ENCODE data around the gene CASZ1. TPM values are rescaled to one million over a fixed set of nuclear protein-coding genes. Genes with fewer than 3 reads are reported as not detected.

The CASZ1 gene
- total RNA-seq, 1 experiment from 2014 or later = 3.9 TPM

- Histone ChIP-seq H2AFZ (ENCODE audit: low read length) (no peak overlapping the region), H2BK15ac (ENCODE audit: low read depth, low read length) (no peak overlapping the region), H4K20me1 (ENCODE audit: control insufficient read depth, insufficient read depth, insufficient read length) (no peaks in the 10 kb centered on the region), H3K27ac (ENCODE audit: insufficient read length, low read depth, low read length) (no peak overlapping the region), H3K4me2 (ENCODE audit: insufficient read depth, insufficient read length, low read length) (no peak overlapping the region), H2BK120ac (ENCODE audit: low read depth, low read length, poor library complexity, severe bottlenecking) (no peak overlapping the region), H3K18ac (ENCODE audit: insufficient read length, low read depth, low read length) (no peak overlapping the region), H2BK5ac (ENCODE audit: insufficient read length, low read length) (no peak overlapping the region), H3K14ac (ENCODE audit: insufficient read depth, low read length) (no peak overlapping the region), H2BK20ac (ENCODE audit: low read depth, low read length, poor library complexity, severe bottlenecking) (no peak overlapping the region), H4K8ac (replicated peaks; ENCODE audit: insufficient read length, low read depth, low read length) (no peak overlapping the region), H3T11ph (ENCODE audit: low read length) (no peak overlapping the region), H3K79me1 (ENCODE audit: insufficient read depth, low read depth, low read length, poor library complexity, severe bottlenecking) (no peaks in the 10 kb centered on the region), H3K4me1 (ENCODE audit: insufficient read depth, low read length) (no peaks in the 10 kb centered on the region), H2AK5ac (ENCODE audit: insufficient read length, low read length) (no peak overlapping the region), H3K9ac (ENCODE audit: extremely low read depth, insufficient read length, low read length) (no peak overlapping the region), H3K79me2 (ENCODE audit: insufficient read depth, low read length) (no peaks in the 10 kb centered on the region), H2BK12ac (ENCODE audit: insufficient read length, low read depth, low read length) (no peak overlapping the region), H3K23me2 (ENCODE audit: insufficient read length, low read depth, low read length, poor library complexity, severe bottlenecking) (no peaks in the 10 kb centered on the region), H3K56ac (ENCODE audit: insufficient read length, low read depth, low read length) (no peak overlapping the region), H3K27me3 (ENCODE audit: insufficient read depth, low read length) (no peaks in the 10 kb centered on the region), H4K5ac (ENCODE audit: insufficient read length, low read depth, low read length) (no peak overlapping the region), H4K91ac (ENCODE audit: insufficient read length, low read depth, low read length) (no peak overlapping the region), H3K23ac (ENCODE audit: insufficient read length, low read depth, low read length) (no peak overlapping the region), H3K9me3 (ENCODE audit: control insufficient read depth, low read depth, low read length) (no peaks in the 10 kb centered on the region), H3K4ac (ENCODE audit: low read depth, low read length) (no peak overlapping the region)
- Mint-ChIP-seq H3K36me3 (ENCODE audit: insufficient read depth in 1 of 3, low read depth in 3 of 3) (peaks cover 0 to 4% (median 0%) of the 10 kb centered on the region in 3 experiments; a peak in 1 of 7 replicates), H3K9me3 (no peaks in the 10 kb centered on the region; a peak in 1 of 5 replicates), H3K4me3 (no peak overlapping the region), H3K4me1 (peaks cover 22 to 23% of the 10 kb centered on the region in 2 experiments), H3K27me3 (ENCODE audit: low read depth) (no peaks in the 10 kb centered on the region), H3K27ac (no peak overlapping the region; a peak in 1 of 7 replicates)
- WGBS (ENCODE audit: extremely low coverage, insufficient read length, low lambda C conversion rate) = no CpG with 5 or more reads among the region's 5 CpGs
- no peak for DNase-seq
- no peak for TF ChIP-seq CTCF (conservative IDR thresholded peaks at IDR 0.05)
These were observed 207.8 kb downstream of the CASZ1 start for GRCh38 chr1:10588640-10589039.

Other genes starting within 250 kb of the CASZ1 start
- 207 and 209 TPM in 2 replicates for gene TARDBP, start 216.0 kb upstream of the CASZ1 start, total RNA-seq (2021)

Measured in H9 (cell line).